ENCODE data around the gene GREB1L. TPM values are rescaled to one million over a fixed set of nuclear protein-coding genes. Genes with fewer than 3 reads are reported as not detected.
"Not testable (repeated sequence)": the region's sequence is repeated elsewhere in the genome, so short reads cannot be mapped to it uniquely, and the experiment has no call there.

Gene GREB1L
- total RNA-seq, 5 donors from 2014 or later (not counting 1 experiment from before 2014, with no cell fraction given): 0.09 TPM; not detected in 4

DNA sequence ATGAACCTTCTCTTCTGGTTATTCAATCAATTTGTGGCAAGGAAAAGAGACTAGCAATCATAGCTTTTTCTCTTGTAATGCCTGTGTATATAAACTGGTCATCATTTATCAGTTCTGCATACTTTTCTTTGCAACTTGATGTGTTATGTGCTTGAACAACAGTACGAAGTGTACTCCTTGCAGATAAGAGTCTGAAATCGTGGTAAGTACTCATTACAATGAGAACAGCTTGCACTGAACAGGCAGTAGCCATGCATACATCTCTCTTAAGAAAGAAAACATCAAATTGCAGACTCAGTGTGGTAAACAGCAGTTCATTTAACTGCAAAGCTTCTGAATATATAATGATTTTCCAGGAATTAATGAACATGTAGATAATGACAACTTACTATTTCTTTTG is 64.3 kb downstream of the GREB1L start:
- no peak overlapping the region for H3K4me3 Mint-ChIP-seq
- DNase-seq (no peak), ATAC-seq (replicated peaks in 1 of 4) (no peak)
- H3K27ac Mint-ChIP-seq: no peak overlapping the region
- no peaks in the 10 kb centered on the region for H3K9me3 ChIP-seq
- H3K4me3 ChIP-seq (ENCODE audit: control insufficient read depth in 1 of 2, extremely low read depth in 1 of 2, low read length in 1 of 2): no peak overlapping the region
- no peaks in the 10 kb centered on the region for H3K36me3 Mint-ChIP-seq
- CTCF ChIA-PET: no interaction called here
- H3K27me3 Mint-ChIP-seq: peaks cover 8 to 25% of the 10 kb centered on the region in 2 donors
- POLR2A ChIA-PET: no interaction called here
- H3K27me3 ChIP-seq (replicated peaks in 1 of 2; ENCODE audit: control insufficient read depth in 2 of 2, extremely low read depth in 1 of 2, insufficient read depth in 2 of 2, low read length in 1 of 2): no peaks in the 10 kb centered on the region
- no peaks in the 10 kb centered on the region for H3K4me1 Mint-ChIP-seq
- no CpG with 5 or more reads among the region's 2 CpGs for WGBS (ENCODE audit: insufficient coverage)
- no peaks in the 10 kb centered on the region for H3K36me3 ChIP-seq (ENCODE audit: control insufficient read depth in 2 of 2, extremely low read depth in 1 of 2, insufficient read depth in 1 of 2, low read length in 1 of 2)
- H3K27ac ChIP-seq (ENCODE audit: low read length): no peak overlapping the region
- no peaks in the 10 kb centered on the region for H3K4me1 ChIP-seq (ENCODE audit: control insufficient read depth in 1 of 2, extremely low read depth in 1 of 2, insufficient read depth in 2 of 2, low read length in 2 of 2)
- H3K9me3 Mint-ChIP-seq: no peaks in the 10 kb centered on the region

DNA sequence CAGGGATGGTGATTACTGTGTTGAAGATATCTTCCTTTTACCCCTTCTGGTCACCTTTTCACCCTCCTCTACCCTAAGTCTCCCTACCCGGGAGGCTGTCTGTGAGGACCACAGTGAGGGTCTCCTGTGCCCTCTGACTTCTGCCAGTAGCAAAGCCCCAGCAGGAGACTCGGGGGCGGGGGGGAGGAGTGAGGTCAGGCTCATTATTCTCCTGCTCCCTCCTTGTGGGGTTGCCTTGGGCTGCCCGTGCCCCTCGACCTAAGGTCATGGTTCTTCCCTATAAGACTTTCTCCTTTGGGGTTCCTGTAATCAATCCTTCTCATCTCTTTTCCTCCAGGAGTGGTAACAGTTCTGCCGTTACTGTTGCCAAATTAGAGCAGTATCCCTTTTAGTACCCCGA is 65.5 kb downstream of the GREB1L start:
- no CpG with 5 or more reads among the region's 7 CpGs for WGBS (ENCODE audit: insufficient coverage)
- Mint-ChIP-seq H3K27ac (no peak overlapping the region), H3K9me3 (no peaks in the 10 kb centered on the region), H3K4me3 (no peak overlapping the region), H3K36me3 (no peaks in the 10 kb centered on the region), H3K27me3 (peaks cover 8 to 20% of the 10 kb centered on the region in 2 donors), H3K4me1 (no peaks in the 10 kb centered on the region)
- no peak for DNase-seq
- Histone ChIP-seq H3K4me3 (ENCODE audit: control insufficient read depth in 1 of 2, extremely low read depth in 1 of 2, low read length in 1 of 2) (no peak overlapping the region), H3K9me3 (no peaks in the 10 kb centered on the region), H3K27me3 (replicated peaks in 1 of 2; ENCODE audit: control insufficient read depth in 2 of 2, extremely low read depth in 1 of 2, insufficient read depth in 2 of 2, low read length in 1 of 2) (no peaks in the 10 kb centered on the region), H3K27ac (ENCODE audit: low read length) (no peak overlapping the region), H3K4me1 (ENCODE audit: control insufficient read depth in 1 of 2, extremely low read depth in 1 of 2, insufficient read depth in 2 of 2, low read length in 2 of 2) (no peaks in the 10 kb centered on the region), H3K36me3 (ENCODE audit: control insufficient read depth in 2 of 2, extremely low read depth in 1 of 2, insufficient read depth in 1 of 2, low read length in 1 of 2) (no peaks in the 10 kb centered on the region)
- ATAC-seq (replicated peaks in 1 of 4): no peak
- ChIA-PET CTCF (no interaction called here), POLR2A (no interaction called here)

DNA sequence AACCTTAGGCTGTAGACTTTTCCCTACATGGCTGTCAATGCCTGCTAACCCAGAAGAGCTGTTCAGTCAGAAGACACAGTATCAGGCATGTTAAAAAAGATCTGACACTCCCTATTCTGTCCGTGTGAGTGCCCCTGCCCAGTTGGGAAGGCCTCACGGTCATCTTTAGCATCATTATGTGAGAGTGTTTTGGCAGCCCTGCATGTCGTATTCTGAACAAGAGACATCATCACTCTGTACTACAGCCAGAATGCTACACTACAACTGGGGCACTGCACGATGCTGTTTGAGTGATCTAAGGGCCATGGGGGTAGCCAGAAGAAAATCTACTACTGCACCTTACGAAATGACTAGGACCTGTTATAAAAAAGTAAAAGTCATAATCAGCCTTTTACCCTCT is 67.2 kb downstream of the GREB1L start:
- no peaks in the 10 kb centered on the region for H3K27me3 ChIP-seq (replicated peaks in 1 of 2; ENCODE audit: control insufficient read depth in 2 of 2, extremely low read depth in 1 of 2, insufficient read depth in 2 of 2, low read length in 1 of 2)
- Mint-ChIP-seq H3K4me1 (no peaks in the 10 kb centered on the region), H3K27ac (no peak overlapping the region), H3K9me3 (no peaks in the 10 kb centered on the region), H3K27me3 (peaks cover 8 to 20% of the 10 kb centered on the region in 2 donors), H3K4me3 (no peak overlapping the region), H3K36me3 (no peaks in the 10 kb centered on the region)
- no peaks in the 10 kb centered on the region for H3K36me3 ChIP-seq (ENCODE audit: control insufficient read depth in 2 of 2, extremely low read depth in 1 of 2, insufficient read depth in 1 of 2, low read length in 1 of 2)
- ChIA-PET CTCF (no interaction called here), POLR2A (no interaction called here)
- H3K27ac ChIP-seq (ENCODE audit: low read length): no peak overlapping the region
- H3K4me1 ChIP-seq (ENCODE audit: control insufficient read depth in 1 of 2, extremely low read depth in 1 of 2, insufficient read depth in 2 of 2, low read length in 2 of 2): no peaks in the 10 kb centered on the region
- no peak overlapping the region for H3K4me3 ChIP-seq (ENCODE audit: control insufficient read depth in 1 of 2, extremely low read depth in 1 of 2, low read length in 1 of 2)
- H3K9me3 ChIP-seq: no peaks in the 10 kb centered on the region
- DNase-seq: no peak
- no CpG with 5 or more reads among the region's 5 CpGs for WGBS (ENCODE audit: insufficient coverage)
- no peak for ATAC-seq (replicated peaks in 1 of 4)

DNA sequence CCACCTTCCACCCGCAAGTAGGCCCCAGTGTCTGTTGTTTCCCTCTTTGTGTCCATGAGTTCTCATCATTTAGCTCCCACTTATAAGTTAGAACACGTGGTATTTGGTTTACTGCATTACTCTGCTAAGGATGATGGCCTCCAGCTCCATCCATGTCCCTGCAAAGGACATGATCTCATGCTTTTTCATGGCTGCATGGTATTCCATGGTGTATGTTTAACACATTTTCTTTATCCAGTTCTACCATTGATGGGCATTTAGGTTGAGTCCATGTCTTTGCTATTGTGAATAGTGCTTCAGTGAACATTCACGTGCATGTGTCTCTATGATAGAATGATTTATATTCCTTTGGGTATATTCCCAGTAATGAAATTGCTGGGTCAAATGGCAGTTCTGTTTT is 69.9 kb downstream of the GREB1L start:
- POLR2A ChIA-PET; H3K27ac ChIP-seq (ENCODE audit: low read length); H3K9me3 Mint-ChIP-seq; H3K4me1 ChIP-seq (ENCODE audit: control insufficient read depth in 1 of 2, extremely low read depth in 1 of 2, insufficient read depth in 2 of 2, low read length in 2 of 2); H3K36me3 ChIP-seq (ENCODE audit: control insufficient read depth in 2 of 2, extremely low read depth in 1 of 2, insufficient read depth in 1 of 2, low read length in 1 of 2); CTCF ChIA-PET; H3K4me1 Mint-ChIP-seq; H3K36me3 Mint-ChIP-seq; H3K4me3 Mint-ChIP-seq; DNase-seq; ATAC-seq (replicated peaks in 1 of 4); H3K4me3 ChIP-seq (ENCODE audit: control insufficient read depth in 1 of 2, extremely low read depth in 1 of 2, low read length in 1 of 2); H3K27me3 ChIP-seq (replicated peaks in 1 of 2; ENCODE audit: control insufficient read depth in 2 of 2, extremely low read depth in 1 of 2, insufficient read depth in 2 of 2, low read length in 1 of 2); H3K9me3 ChIP-seq; H3K27ac Mint-ChIP-seq: not testable (repeated sequence)
- peaks cover 4 to 12% of the 10 kb centered on the region in 2 donors for H3K27me3 Mint-ChIP-seq
- WGBS (ENCODE audit: insufficient coverage): 100% methylated on average over 1 of the region's 3 CpGs

GRCh38 chr18:21313576-21313975 is 71.5 kb downstream of the GREB1L start:
- no peaks in the 10 kb centered on the region for H3K4me1 ChIP-seq (ENCODE audit: control insufficient read depth in 1 of 2, extremely low read depth in 1 of 2, insufficient read depth in 2 of 2, low read length in 2 of 2)
- Mint-ChIP-seq H3K36me3 (no peaks in the 10 kb centered on the region), H3K4me3 (no peak overlapping the region), H3K27me3 (peaks cover under 1 to 13% of the 10 kb centered on the region in 2 donors), H3K4me1 (no peaks in the 10 kb centered on the region), H3K9me3 (no peaks in the 10 kb centered on the region), H3K27ac (no peak overlapping the region)
- no peak for DNase-seq
- POLR2A ChIA-PET: no interaction called here
- H3K36me3 ChIP-seq (ENCODE audit: control insufficient read depth in 2 of 2, extremely low read depth in 1 of 2, insufficient read depth in 1 of 2, low read length in 1 of 2): no peaks in the 10 kb centered on the region
- no peak overlapping the region for H3K4me3 ChIP-seq (ENCODE audit: control insufficient read depth in 1 of 2, extremely low read depth in 1 of 2, low read length in 1 of 2)
- WGBS (ENCODE audit: insufficient coverage): no CpG with 5 or more reads among the region's 1 CpG
- CTCF ChIA-PET: interaction anchor here in 1 of 2 donors (0.6 kb wide), 1 partner anchor 174 kb away, joined by 4 read pairs; no protein-coding TSS in a partner anchor
- H3K27me3 ChIP-seq (replicated peaks in 1 of 2; ENCODE audit: control insufficient read depth in 2 of 2, extremely low read depth in 1 of 2, insufficient read depth in 2 of 2, low read length in 1 of 2): peaks cover 0 to 2% of the 10 kb centered on the region in 2 experiments
- no peaks in the 10 kb centered on the region for H3K9me3 ChIP-seq
- H3K27ac ChIP-seq (ENCODE audit: low read length): no peak overlapping the region
- ATAC-seq (replicated peaks in 1 of 4): no peak

- Histone ChIP-seq H3K27me3 (replicated peaks in 1 of 2; ENCODE audit: control insufficient read depth in 2 of 2, extremely low read depth in 1 of 2, insufficient read depth in 2 of 2, low read length in 1 of 2) (peaks cover 0 to 5% of the 10 kb centered on the region in 2 experiments), H3K4me1 (ENCODE audit: control insufficient read depth in 1 of 2, extremely low read depth in 1 of 2, insufficient read depth in 2 of 2, low read length in 2 of 2) (no peaks in the 10 kb centered on the region), H3K9me3 (no peaks in the 10 kb centered on the region), H3K27ac (ENCODE audit: low read length) (no peak overlapping the region), H3K36me3 (ENCODE audit: control insufficient read depth in 2 of 2, extremely low read depth in 1 of 2, insufficient read depth in 1 of 2, low read length in 1 of 2) (no peaks in the 10 kb centered on the region), H3K4me3 (ENCODE audit: control insufficient read depth in 1 of 2, extremely low read depth in 1 of 2, low read length in 1 of 2) (no peak overlapping the region)
- H3K4me3 Mint-ChIP-seq: no peak overlapping the region
- no peak overlapping the region for H3K27ac Mint-ChIP-seq
- no peaks in the 10 kb centered on the region for H3K4me1 Mint-ChIP-seq
- POLR2A ChIA-PET: no interaction called here
- peaks cover 3 to 13% of the 10 kb centered on the region in 2 donors for H3K27me3 Mint-ChIP-seq
- no peak for ATAC-seq (replicated peaks in 1 of 4)
- no peaks in the 10 kb centered on the region for H3K36me3 Mint-ChIP-seq
- H3K9me3 Mint-ChIP-seq: no peaks in the 10 kb centered on the region
- no peak for DNase-seq
- CTCF ChIA-PET: no interaction called here
Measured at GRCh38 chr18:21314724-21315123, 72.7 kb downstream of the GREB1L start.

DNA sequence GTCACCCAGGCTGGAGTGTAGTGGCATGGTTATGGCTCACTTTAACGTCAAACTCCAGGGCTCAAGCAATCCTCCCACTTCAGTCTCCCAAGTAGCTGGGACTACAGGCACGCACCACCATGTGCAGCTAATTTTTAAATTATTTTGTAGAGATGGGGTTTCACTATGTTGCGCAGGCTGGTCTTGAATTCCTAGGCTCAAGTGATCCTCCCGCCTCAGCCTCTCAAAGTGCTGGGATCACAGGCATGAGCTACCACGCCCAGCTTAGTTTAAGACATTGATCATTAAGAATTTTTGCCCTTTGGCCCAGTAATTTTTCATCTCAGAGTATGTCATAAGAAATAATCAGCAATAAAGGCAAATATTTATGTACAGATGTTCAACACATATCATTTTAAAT is 73.1 kb downstream of the GREB1L start:
- H3K4me1 ChIP-seq (ENCODE audit: control insufficient read depth in 1 of 2, extremely low read depth in 1 of 2, insufficient read depth in 2 of 2, low read length in 2 of 2); H3K4me3 Mint-ChIP-seq; H3K9me3 ChIP-seq; H3K4me3 ChIP-seq (ENCODE audit: control insufficient read depth in 1 of 2, extremely low read depth in 1 of 2, low read length in 1 of 2); H3K27ac Mint-ChIP-seq; DNase-seq; H3K9me3 Mint-ChIP-seq; H3K36me3 Mint-ChIP-seq; H3K4me1 Mint-ChIP-seq; CTCF ChIA-PET; H3K27me3 ChIP-seq (replicated peaks in 1 of 2; ENCODE audit: control insufficient read depth in 2 of 2, extremely low read depth in 1 of 2, insufficient read depth in 2 of 2, low read length in 1 of 2); ATAC-seq (replicated peaks in 1 of 4); H3K36me3 ChIP-seq (ENCODE audit: control insufficient read depth in 2 of 2, extremely low read depth in 1 of 2, insufficient read depth in 1 of 2, low read length in 1 of 2); H3K27ac ChIP-seq (ENCODE audit: low read length); POLR2A ChIA-PET: not testable (repeated sequence)
- H3K27me3 Mint-ChIP-seq: peaks cover 3 to 13% of the 10 kb centered on the region in 2 donors
- WGBS (ENCODE audit: insufficient coverage): 83% methylated on average over 2 of the region's 5 CpGs

Data from T-cell (primary cell).